GM18505 (cell line): Measurements from ENCODE around the gene PKN1.

Experiments
- ATAC-seq: cut with Tn5 transposase; IDR thresholded peaks from one replicate; pipeline ENCODE4 v1.9.1; 2021; ENCODE audit not compliant: unreplicated experiment
- POLR2A ChIP-seq: IDR thresholded peaks from 4 replicates; pipeline ENCODE4 v1.6.1; 2011; ENCODE audit warnings: borderline replicate concordance; ENCODE audit not compliant: insufficient read depth, insufficient read length; ENCODE audit errors: extremely low read depth

The PKN1 gene

DNA sequence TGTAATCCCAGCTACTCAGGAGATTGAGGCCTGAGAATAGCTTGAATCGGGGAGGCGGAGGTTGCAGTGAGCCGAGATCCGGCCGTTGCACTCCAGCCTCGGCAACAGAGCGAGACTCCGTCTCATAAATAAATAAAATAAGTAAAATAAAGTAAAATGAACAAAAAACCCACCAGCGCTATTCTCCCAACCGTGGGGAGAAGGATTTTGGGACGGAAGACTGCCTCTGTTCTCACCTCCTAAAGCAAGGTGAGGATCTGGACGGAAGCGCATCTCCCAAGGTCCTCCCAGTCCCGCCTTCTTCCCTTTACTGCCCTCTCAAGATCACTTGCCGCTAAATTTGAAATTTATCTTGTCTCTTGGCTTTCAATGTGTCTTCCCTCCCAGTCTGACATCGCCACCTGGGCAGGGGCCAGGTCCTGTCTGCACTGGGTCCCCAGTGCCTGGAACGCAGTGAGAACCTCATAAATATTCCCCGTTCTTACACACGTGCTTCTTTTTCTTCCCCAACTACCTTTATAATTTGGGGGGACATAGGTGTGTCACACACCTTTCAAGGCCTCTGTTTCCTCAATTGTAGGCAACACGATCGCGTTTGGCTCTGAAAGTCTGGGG, 86.2 kb downstream of the PKN1 start:
- no peak for ATAC-seq
- TF ChIP-seq POLR2A, result no peak

DNA sequence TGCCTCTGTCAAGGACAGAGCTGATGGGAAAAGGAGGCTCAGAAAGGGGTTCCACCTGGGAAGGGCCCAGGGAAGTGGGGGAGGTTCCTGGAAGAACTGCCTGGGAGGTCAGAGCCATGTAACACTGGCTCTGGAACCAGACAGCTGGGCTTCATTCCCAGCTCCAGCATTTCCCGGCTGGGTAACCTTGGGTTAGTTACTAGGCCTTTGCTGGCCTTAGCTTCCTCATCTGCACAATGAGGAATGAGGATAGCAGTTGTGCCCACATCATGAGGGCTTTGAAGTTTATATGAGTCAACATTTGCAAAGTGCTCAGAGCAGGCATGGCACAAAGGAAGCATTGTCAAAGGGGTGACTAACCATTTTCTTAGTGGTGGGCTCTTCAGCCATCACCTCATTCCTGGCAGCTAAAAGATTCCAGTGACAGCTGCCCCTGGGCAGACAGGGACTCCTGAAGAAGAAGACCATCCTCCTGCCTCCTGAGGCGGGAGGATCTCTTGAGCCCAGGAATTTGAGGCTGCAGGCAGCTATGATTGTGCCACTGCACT, 86.8 kb downstream of the PKN1 start:
- ATAC-seq, result no peak
- TF ChIP-seq POLR2A, result no peak

DNA sequence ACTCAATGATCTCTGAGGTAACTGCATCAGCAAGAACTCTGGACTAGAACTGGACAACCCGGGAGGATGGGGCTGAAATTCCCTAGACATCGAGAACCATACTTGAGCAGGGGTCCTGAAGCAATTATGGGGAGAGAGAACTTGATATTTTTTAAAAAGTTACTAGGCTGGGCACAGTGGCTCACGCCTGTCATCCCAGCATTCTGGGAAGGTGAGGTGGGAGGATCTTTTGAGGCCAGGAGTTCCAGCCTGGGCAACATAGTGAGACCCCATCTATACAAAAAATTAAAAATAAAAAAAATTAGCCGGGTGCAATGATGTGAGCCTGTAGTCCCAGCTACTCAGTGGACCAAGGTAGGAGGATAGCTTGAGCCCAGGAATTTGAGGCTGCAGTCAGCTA, 87.4 kb downstream of the PKN1 start:
- TF ChIP-seq POLR2A, result no peak
- no peak for ATAC-seq
